MM.1S (cell line): ENCODE results near the gene ZFHX3.

ENCODE experiments used
- DNase-seq: peaks from one replicate; pipeline ENCODE4 v3.0.0-alpha.2; 2015
- H2AFZ ChIP-seq: fragments of 300-600 bp; sonication (generic); 2 replicates; pipeline ENCODE4 v1.6.0; 2016; ENCODE audit warnings: antibody characterized with exemption, low read length
- H3F3A ChIP-seq: fragments of 300-600 bp; sonication (generic); 2 replicates; pipeline ENCODE4 v1.6.1; 2016; ENCODE audit warnings: mild to moderate bottlenecking, antibody characterized with exemption, low read length, moderate library complexity, mixed read lengths; ENCODE audit not compliant: insufficient read depth
- H3K27ac ChIP-seq: fragments of 300-600 bp; sonication (generic); 2 replicates; pipeline ENCODE4 v1.5.1; 2016; ENCODE audit warnings: mild to moderate bottlenecking, low read length
- H3K27me3 ChIP-seq: fragments of 300-600 bp; sonication (generic); replicated peaks from 2 replicates; pipeline ENCODE4 v1.6.0; 2016; ENCODE audit warnings: low read length; ENCODE audit not compliant: insufficient read depth
- H3K36me3 ChIP-seq: fragments of 300-600 bp; sonication (generic); replicated peaks from 2 replicates; pipeline ENCODE4 v1.6.1; 2016; ENCODE audit warnings: mild to moderate bottlenecking, low read length, mixed read lengths; ENCODE audit not compliant: insufficient read depth
- H3K4me1 ChIP-seq: fragments of 300-600 bp; sonication (generic); 2 replicates; pipeline ENCODE4 v1.6.1; 2016; ENCODE audit warnings: low read length, mixed read lengths
- H3K4me2 ChIP-seq: fragments of 300-600 bp; sonication (generic); 2 replicates; pipeline ENCODE4 v1.6.0; 2016; ENCODE audit warnings: low read depth, low read length
- H3K4me3 ChIP-seq: fragments of 300-600 bp; sonication (generic); 2 replicates; pipeline ENCODE4 v1.5.1; 2016; ENCODE audit warnings: low read length, mixed read lengths
- H3K79me2 ChIP-seq: fragments of 300-600 bp; sonication (generic); 2 replicates; pipeline ENCODE4 v1.6.1; 2016; ENCODE audit warnings: mixed run types, low read length, mixed read lengths
- H3K9ac ChIP-seq: fragments of 300-600 bp; sonication (generic); 2 replicates; pipeline ENCODE4 v1.6.1; 2016; ENCODE audit warnings: low read length, mixed read lengths
- H3K9me2 ChIP-seq: fragments of 300-600 bp; sonication (generic); replicated peaks from 2 replicates; pipeline ENCODE4 v1.6.1; 2016; ENCODE audit warnings: mild to moderate bottlenecking, low read length, mixed read lengths; ENCODE audit not compliant: insufficient read depth
- H3K9me3 ChIP-seq: fragments of 300-600 bp; sonication (generic); replicated peaks from 2 replicates; pipeline ENCODE4 v1.6.1; 2016; ENCODE audit warnings: mild to moderate bottlenecking, low read length, mixed read lengths; ENCODE audit not compliant: insufficient read depth
- H4K20me1 ChIP-seq: fragments of 300-600 bp; sonication (generic); 2 replicates; pipeline ENCODE4 v1.6.1; 2016; ENCODE audit warnings: mild to moderate bottlenecking, low read length, moderate library complexity, mixed read lengths; ENCODE audit not compliant: insufficient read depth
- EZH2 ChIP-seq: fragments of 300-600 bp; sonication (generic); optimal IDR thresholded peaks from 2 replicates; pipeline ENCODE3; 2017; ENCODE audit warnings: low read depth, mild to moderate bottlenecking, antibody characterized with exemption, low read length, mixed read lengths
- EZH2phosphoT487 ChIP-seq: fragments of 300-600 bp; sonication (generic); IDR thresholded peaks from 2 replicates; pipeline ENCODE4 v1.6.1; 2018; ENCODE audit warnings: antibody characterized with exemption, low read length
- TF ChIP-seq, protein P1 (sequence below): fragments of 300-600 bp; sonication (generic); IDR thresholded peaks from 2 replicates; pipeline ENCODE4 v1.5.1; 2016; ENCODE audit warnings: antibody characterized with exemption, low read length, mixed read lengths

ZFHX3 gene

DNA sequence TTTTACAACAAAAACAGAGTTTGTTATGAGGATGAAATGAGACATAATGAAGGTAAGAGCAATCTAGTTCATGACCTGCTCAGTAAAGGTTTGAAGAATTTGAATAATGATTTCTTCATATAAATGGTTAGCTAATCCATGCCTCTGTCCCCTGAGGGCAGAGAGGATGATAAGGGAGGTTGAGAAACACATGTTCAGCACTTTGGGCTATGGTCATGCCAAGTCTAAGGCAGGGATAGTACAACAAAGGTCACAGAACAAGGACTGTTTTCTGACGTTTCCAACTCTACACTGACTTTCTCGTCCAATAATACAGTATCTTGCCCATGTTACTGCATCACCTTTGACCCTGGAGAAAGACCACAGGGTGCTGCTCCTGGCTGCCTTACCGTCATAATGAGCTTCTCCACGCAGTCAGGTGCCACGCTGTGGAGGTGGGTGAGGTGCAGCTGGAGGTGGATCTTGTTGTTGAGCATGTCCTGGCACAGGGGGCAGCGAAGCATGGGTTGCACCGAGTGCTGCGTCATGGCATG, 236.7 kb downstream of the ZFHX3 start:
- TF ChIP-seq EZH2 (no peak), EZH2phosphoT487 (no peak)
- TF ChIP-seq, protein P1, sequence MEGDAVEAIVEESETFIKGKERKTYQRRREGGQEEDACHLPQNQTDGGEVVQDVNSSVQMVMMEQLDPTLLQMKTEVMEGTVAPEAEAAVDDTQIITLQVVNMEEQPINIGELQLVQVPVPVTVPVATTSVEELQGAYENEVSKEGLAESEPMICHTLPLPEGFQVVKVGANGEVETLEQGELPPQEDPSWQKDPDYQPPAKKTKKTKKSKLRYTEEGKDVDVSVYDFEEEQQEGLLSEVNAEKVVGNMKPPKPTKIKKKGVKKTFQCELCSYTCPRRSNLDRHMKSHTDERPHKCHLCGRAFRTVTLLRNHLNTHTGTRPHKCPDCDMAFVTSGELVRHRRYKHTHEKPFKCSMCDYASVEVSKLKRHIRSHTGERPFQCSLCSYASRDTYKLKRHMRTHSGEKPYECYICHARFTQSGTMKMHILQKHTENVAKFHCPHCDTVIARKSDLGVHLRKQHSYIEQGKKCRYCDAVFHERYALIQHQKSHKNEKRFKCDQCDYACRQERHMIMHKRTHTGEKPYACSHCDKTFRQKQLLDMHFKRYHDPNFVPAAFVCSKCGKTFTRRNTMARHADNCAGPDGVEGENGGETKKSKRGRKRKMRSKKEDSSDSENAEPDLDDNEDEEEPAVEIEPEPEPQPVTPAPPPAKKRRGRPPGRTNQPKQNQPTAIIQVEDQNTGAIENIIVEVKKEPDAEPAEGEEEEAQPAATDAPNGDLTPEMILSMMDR = no peak
- Histone ChIP-seq H3K36me3 (no peaks in the 10 kb centered on the region), H3K9me3 (no peaks in the 10 kb centered on the region), H3F3A (no peaks in the 10 kb centered on the region), H3K27me3 (no peaks in the 10 kb centered on the region), H4K20me1 (no peaks in the 10 kb centered on the region), H3K9me2 (no peaks in the 10 kb centered on the region), H3K4me3 (no peak overlapping the region), H3K79me2 (no peaks in the 10 kb centered on the region), H3K4me2 (no peak overlapping the region), H3K4me1 (no peaks in the 10 kb centered on the region), H3K9ac (no peak overlapping the region), H3K27ac (no peak overlapping the region), H2AFZ (no peak overlapping the region)
- no peak for DNase-seq

DNA sequence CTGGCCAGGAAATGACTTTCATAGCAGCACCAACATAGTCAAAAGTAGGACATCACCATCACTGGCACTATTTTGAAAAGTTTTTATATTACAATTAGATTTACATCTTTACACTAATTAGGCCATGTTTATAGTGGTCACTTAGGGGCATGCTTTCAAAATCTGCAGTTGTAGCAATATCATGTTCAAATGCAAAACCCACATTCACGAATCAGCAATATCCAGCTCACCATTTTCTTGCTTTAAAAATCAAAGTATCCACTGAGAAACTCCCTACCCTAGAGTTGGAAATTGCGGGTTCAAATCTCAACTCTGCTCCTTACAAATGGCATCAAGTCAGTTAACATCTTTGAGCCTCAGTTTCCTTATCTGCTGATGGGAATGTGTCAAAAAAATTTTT, 237.4 kb downstream of the ZFHX3 start:
- H2AFZ ChIP-seq = no peak overlapping the region
- H4K20me1 ChIP-seq = no peaks in the 10 kb centered on the region
- H3K79me2 ChIP-seq = no peaks in the 10 kb centered on the region
- H3K9me2 ChIP-seq = no peaks in the 10 kb centered on the region
- H3K9ac ChIP-seq = no peak overlapping the region
- H3K4me2 ChIP-seq = no peak overlapping the region
- DNase-seq = no peak
- H3K4me1 ChIP-seq = no peaks in the 10 kb centered on the region
- H3K27ac ChIP-seq = no peak overlapping the region
- no peak overlapping the region for H3K4me3 ChIP-seq
- H3K36me3 ChIP-seq = no peaks in the 10 kb centered on the region
- TF ChIP-seq EZH2phosphoT487 (no peak), EZH2 (no peak)
- TF ChIP-seq, protein P1 = no peak
- no peaks in the 10 kb centered on the region for H3K9me3 ChIP-seq
- H3K27me3 ChIP-seq = no peaks in the 10 kb centered on the region
- H3F3A ChIP-seq = no peaks in the 10 kb centered on the region

DNA sequence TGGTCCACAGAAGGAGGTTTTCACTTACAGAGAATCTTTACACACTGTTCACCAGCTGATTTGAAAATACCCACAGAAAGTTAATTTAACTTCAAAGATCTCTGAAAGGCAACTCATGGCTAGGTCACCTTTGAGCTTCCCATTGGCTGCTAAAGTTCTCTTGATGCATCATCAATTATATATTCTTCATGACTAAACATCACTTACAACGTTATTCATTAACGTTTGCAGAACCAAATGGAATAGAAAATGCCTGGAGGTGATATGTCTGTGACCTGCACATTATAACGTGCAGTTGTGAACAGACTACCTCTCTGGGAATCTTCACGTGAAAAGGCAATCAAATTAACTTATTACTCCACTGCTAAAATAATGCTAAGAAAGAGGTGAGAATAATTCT, 238.5 kb downstream of the ZFHX3 start:
- H3K9me2 ChIP-seq = no peaks in the 10 kb centered on the region
- no peak for DNase-seq
- no peak overlapping the region for H3K9ac ChIP-seq
- no peaks in the 10 kb centered on the region for H3K4me1 ChIP-seq
- TF ChIP-seq EZH2 (no peak), EZH2phosphoT487 (no peak)
- TF ChIP-seq, protein P1 = no peak
- H3K4me2 ChIP-seq = no peak overlapping the region
- H3F3A ChIP-seq = no peaks in the 10 kb centered on the region
- H3K9me3 ChIP-seq = no peaks in the 10 kb centered on the region
- no peak overlapping the region for H2AFZ ChIP-seq
- no peak overlapping the region for H3K4me3 ChIP-seq
- no peaks in the 10 kb centered on the region for H3K36me3 ChIP-seq
- no peaks in the 10 kb centered on the region for H4K20me1 ChIP-seq
- no peaks in the 10 kb centered on the region for H3K79me2 ChIP-seq
- no peaks in the 10 kb centered on the region for H3K27me3 ChIP-seq
- no peak overlapping the region for H3K27ac ChIP-seq
